Neural progenitor cell (in vitro differentiated cells): ENCODE data around the gene CXCL3. TPM values are rescaled to one million over a fixed set of nuclear protein-coding genes. Genes with fewer than 3 reads are reported as not detected.

Source experiments
- DNase-seq: peaks from one replicate; pipeline ENCODE4 v3.0.0-alpha.2; 2016; ENCODE audit warnings: low spot score
- H2AFZ ChIP-seq: fragments of 200-600 bp; sonication (generic); replicated peaks from 2 replicates; pipeline ENCODE4 v1.6.1; 2016; ENCODE audit warnings: antibody characterized with exemption
- H3F3A ChIP-seq: fragments of 200-600 bp; sonication (generic); 2 replicates; pipeline ENCODE4 v1.6.1; 2016; ENCODE audit warnings: antibody characterized with exemption, low read depth
- H3K27ac ChIP-seq: fragments of 200-600 bp; sonication (generic); 2 replicates; pipeline ENCODE4 v1.5.1; 2016; ENCODE audit warnings: mild to moderate bottlenecking
- H3K27me3 ChIP-seq: fragments of 200-600 bp; sonication (generic); 2 replicates; pipeline ENCODE4 v1.6.1; 2016; ENCODE audit warnings: mild to moderate bottlenecking, moderate library complexity
- H3K36me3 ChIP-seq: fragments of 200-600 bp; sonication (generic); 2 replicates; pipeline ENCODE4 v1.5.1; 2016
- H3K4me1 ChIP-seq: fragments of 200-600 bp; sonication (generic); 2 replicates; pipeline ENCODE4 v1.6.1; 2016; ENCODE audit warnings: mixed run types
- H3K4me2 ChIP-seq: fragments of 200-600 bp; sonication (generic); 2 replicates; pipeline ENCODE4 v1.6.1; 2016
- H3K4me3 ChIP-seq: fragments of 200-600 bp; sonication (generic); 2 replicates; pipeline ENCODE4 v1.5.1; 2016
- H3K79me2 ChIP-seq: fragments of 200-600 bp; sonication (generic); 2 replicates; pipeline ENCODE4 v1.6.1; 2016; ENCODE audit warnings: low read depth
- H3K9ac ChIP-seq: fragments of 200-600 bp; sonication (generic); 2 replicates; pipeline ENCODE4 v1.6.1; 2016
- H3K9me3 ChIP-seq: fragments of 200-600 bp; sonication (generic); 2 replicates; pipeline ENCODE4 v1.5.1; 2016; ENCODE audit warnings: low read depth
- H4K20me1 ChIP-seq: fragments of 200-600 bp; sonication (generic); 2 replicates; pipeline ENCODE4 v1.6.1; 2016; ENCODE audit warnings: low read depth
- H3K27ac Mint-ChIP-seq: 3 replicates; pipeline ENCODE4 v1.8.0; 2021; ENCODE audit warnings: mixed read lengths
- H3K27me3 Mint-ChIP-seq: 2 replicates; pipeline ENCODE4 v1.8.0; 2022; ENCODE audit warnings: low read depth, mild to moderate bottlenecking, inconsistent platforms, moderate library complexity, mixed read lengths; ENCODE audit not compliant: insufficient read depth
- H3K36me3 Mint-ChIP-seq: 3 replicates; pipeline ENCODE4 v1.8.0; 2021; ENCODE audit warnings: mixed read lengths
- H3K4me1 Mint-ChIP-seq: 3 replicates; pipeline ENCODE4 v1.8.0; 2021; ENCODE audit warnings: mixed read lengths
- H3K4me3 Mint-ChIP-seq: 3 replicates; pipeline ENCODE4 v1.8.0; 2021; ENCODE audit warnings: mild to moderate bottlenecking, moderate library complexity, mixed read lengths
- H3K9me3 Mint-ChIP-seq: 3 replicates; pipeline ENCODE4 v1.8.0; 2020; ENCODE audit warnings: mixed read lengths
- EZH2 ChIP-seq: fragments of 200-600 bp; sonication (generic); IDR thresholded peaks from 2 replicates; pipeline ENCODE4 v1.6.1; 2017; ENCODE audit warnings: antibody characterized with exemption, mild to moderate bottlenecking, moderate library complexity
- EZH2phosphoT487 ChIP-seq: fragments of 200-600 bp; sonication (generic); IDR thresholded peaks from 2 replicates; pipeline ENCODE4 v1.6.1; 2017; ENCODE audit warnings: antibody characterized with exemption
- total RNA-seq: library from RNA; depleted of rRNA; stranded (reverse); fragments of >200 nt; gene quantifications from 2 replicates; pipeline ENCODE4 v1.2.3, GENCODE V29; 2015; ENCODE audit warnings: low replicate concordance
- TF ChIP-seq, protein P1 (sequence below): fragments of 200-600 bp; sonication (generic); IDR thresholded peaks from 2 replicates; pipeline ENCODE4 v1.5.1; 2017; ENCODE audit warnings: antibody characterized with exemption, mild to moderate bottlenecking

Gene CXCL3
- total RNA-seq, 1 donor from 2014 or later = 1.5 TPM

DNA sequence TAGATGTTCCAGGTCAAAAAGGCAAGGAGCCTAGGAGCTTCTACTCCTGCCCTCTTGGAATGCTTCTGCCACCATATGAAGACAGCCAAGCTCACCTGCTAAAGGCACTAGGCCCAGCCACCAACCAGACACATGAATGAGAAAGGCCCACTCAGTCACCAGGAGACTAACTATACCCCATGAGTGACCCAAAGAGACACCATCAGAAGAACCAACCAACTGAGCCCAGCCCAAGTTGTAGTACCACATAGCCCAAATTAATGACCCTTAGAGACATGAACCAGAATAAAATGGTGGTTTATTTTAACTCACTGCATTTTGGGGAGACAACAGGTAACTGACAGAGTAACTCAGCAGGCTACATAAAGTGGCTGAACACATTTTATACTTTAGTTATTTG lies 22.9 kb upstream of the CXCL3 start:
- no peaks in the 10 kb centered on the region for H3K27me3 Mint-ChIP-seq
- Histone ChIP-seq H3K27ac (no peak overlapping the region), H3K4me1 (no peaks in the 10 kb centered on the region)

DNA sequence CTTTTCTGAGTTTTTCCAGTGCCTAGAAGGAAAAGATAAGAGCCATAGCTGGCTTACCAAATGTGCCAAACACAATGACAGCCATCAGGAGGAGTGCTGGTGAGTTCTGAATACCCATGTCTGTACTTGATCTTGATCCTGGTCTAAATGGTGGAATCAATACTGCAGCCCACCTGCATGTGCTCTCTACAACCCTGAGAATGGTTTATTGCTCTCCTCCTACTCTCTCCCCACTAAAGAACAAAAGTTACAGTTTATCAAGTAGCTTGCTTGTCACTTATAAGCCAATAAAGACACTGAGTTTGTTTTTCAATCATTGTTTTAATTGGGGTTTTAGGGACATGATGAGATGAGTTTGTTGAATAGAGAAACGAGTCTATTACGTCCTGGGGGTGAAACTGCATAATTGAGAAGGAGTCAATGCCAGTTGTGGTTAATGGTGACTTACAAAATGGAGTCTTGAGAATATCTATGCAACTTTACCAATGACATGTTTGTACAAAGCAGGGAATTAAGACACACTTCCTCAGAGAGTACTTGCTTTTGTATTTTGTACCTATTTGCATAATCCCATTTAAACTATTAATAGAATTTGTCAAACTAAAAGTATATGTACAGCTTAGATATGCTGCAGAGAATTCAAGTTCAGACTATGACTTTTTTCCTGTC lies 20.8 kb upstream of the CXCL3 start:
- Mint-ChIP-seq H3K36me3 (no peaks in the 10 kb centered on the region), H3K4me1 (no peaks in the 10 kb centered on the region), H3K9me3 (no peaks in the 10 kb centered on the region), H3K27ac (no peak overlapping the region), H3K27me3 (no peaks in the 10 kb centered on the region), H3K4me3 (no peak overlapping the region)
- DNase-seq = no peak
- Histone ChIP-seq H3K79me2 (no peaks in the 10 kb centered on the region), H3K4me3 (no peak overlapping the region), H4K20me1 (no peaks in the 10 kb centered on the region), H3K27ac (no peak overlapping the region), H3K9me3 (no peaks in the 10 kb centered on the region), H3K4me1 (no peaks in the 10 kb centered on the region), H3F3A (no peaks in the 10 kb centered on the region), H3K27me3 (no peaks in the 10 kb centered on the region), H3K4me2 (no peak overlapping the region), H3K36me3 (no peaks in the 10 kb centered on the region), H2AFZ (no peak overlapping the region), H3K9ac (no peak overlapping the region)
- TF ChIP-seq EZH2 (no peak), EZH2phosphoT487 (no peak)
- TF ChIP-seq, protein P1, sequence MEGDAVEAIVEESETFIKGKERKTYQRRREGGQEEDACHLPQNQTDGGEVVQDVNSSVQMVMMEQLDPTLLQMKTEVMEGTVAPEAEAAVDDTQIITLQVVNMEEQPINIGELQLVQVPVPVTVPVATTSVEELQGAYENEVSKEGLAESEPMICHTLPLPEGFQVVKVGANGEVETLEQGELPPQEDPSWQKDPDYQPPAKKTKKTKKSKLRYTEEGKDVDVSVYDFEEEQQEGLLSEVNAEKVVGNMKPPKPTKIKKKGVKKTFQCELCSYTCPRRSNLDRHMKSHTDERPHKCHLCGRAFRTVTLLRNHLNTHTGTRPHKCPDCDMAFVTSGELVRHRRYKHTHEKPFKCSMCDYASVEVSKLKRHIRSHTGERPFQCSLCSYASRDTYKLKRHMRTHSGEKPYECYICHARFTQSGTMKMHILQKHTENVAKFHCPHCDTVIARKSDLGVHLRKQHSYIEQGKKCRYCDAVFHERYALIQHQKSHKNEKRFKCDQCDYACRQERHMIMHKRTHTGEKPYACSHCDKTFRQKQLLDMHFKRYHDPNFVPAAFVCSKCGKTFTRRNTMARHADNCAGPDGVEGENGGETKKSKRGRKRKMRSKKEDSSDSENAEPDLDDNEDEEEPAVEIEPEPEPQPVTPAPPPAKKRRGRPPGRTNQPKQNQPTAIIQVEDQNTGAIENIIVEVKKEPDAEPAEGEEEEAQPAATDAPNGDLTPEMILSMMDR = no peak

More for the DNA sequence above, 22.9 kb upstream of the CXCL3 start:
- Histone ChIP-seq H3K9me3 (no peaks in the 10 kb centered on the region), H3K27me3 (no peaks in the 10 kb centered on the region), H3K79me2 (no peaks in the 10 kb centered on the region), H3K4me3 (no peak overlapping the region), H3K36me3 (no peaks in the 10 kb centered on the region), H4K20me1 (no peaks in the 10 kb centered on the region), H2AFZ (no peak overlapping the region), H3K4me2 (no peak overlapping the region), H3K9ac (no peak overlapping the region), H3F3A (no peaks in the 10 kb centered on the region)
- Mint-ChIP-seq H3K36me3 (no peaks in the 10 kb centered on the region), H3K27ac (no peak overlapping the region), H3K4me1 (no peaks in the 10 kb centered on the region), H3K9me3 (no peaks in the 10 kb centered on the region), H3K4me3 (no peak overlapping the region)
- DNase-seq = no peak
- TF ChIP-seq EZH2phosphoT487 (no peak), EZH2 (no peak)
- TF ChIP-seq, protein P1 = no peak

DNA sequence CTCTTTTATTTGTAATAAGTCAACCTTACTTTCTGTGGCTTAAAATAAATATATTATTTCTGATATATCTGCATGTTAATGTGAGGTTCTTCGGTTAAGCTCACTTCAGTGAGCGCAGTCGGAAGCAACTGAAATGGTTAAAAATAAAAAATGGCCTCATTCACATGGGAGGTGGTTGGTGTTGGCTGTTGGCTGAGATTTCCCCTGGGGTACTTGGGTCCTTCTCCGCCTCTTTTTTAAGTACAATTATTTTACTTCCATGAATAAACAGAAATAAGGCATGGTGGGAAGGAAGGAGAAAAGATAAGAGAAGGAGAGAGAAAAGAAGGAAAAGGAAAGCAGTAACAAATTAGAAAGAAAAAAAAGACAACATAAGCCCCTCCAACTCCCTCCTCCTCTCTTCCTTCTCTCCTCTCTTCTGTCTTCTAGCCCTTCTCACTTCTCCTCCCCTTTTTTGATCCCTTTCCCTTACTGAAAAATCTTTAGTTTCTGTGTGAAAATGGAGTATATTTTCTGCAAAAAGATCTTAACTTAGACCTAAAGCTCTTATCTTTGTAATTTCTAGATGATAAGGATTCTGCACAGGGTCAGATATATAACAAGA lies 19.7 kb upstream of the CXCL3 start:
- Histone ChIP-seq H3K4me1 (no peaks in the 10 kb centered on the region), H4K20me1 (no peaks in the 10 kb centered on the region), H3K4me2 (no peak overlapping the region), H2AFZ (no peak overlapping the region), H3K4me3 (no peak overlapping the region), H3K79me2 (no peaks in the 10 kb centered on the region), H3K9me3 (no peaks in the 10 kb centered on the region), H3K9ac (no peak overlapping the region), H3F3A (no peaks in the 10 kb centered on the region), H3K27ac (no peak overlapping the region), H3K36me3 (no peaks in the 10 kb centered on the region), H3K27me3 (no peaks in the 10 kb centered on the region)
- Mint-ChIP-seq H3K36me3 (no peaks in the 10 kb centered on the region), H3K9me3 (no peaks in the 10 kb centered on the region), H3K4me1 (no peaks in the 10 kb centered on the region), H3K27me3 (no peaks in the 10 kb centered on the region), H3K27ac (no peak overlapping the region), H3K4me3 (no peak overlapping the region)
- TF ChIP-seq EZH2 (no peak), EZH2phosphoT487 (no peak)
- TF ChIP-seq, protein P1 = no peak
- DNase-seq = no peak
